ENCODE measurements around the gene APOA5. TPM values are rescaled to one million over a fixed set of nuclear protein-coding genes. Genes with fewer than 3 reads are reported as not detected.

The APOA5 gene
- total and polyA plus RNA-seq, 2 donors (not counting 3 experiments of a cell fraction or from before 2014, with no cell fraction given), result not detected

DNA sequence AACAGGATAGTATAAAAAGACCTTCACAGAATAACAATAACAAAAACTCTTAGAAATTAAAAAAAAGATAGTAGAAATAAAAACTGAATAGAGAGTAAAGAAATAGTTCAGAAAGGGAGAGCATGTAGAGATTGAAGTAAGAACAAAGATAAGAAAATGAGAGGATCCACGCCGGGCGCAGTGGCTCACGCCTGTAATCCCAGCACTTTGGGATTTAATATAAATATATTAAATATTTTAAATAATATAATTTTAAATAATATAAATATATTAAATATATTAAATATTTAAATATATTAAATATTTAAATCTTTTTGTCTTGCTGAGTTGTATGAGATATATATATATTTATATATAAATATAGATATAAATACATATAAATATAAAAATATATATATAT is 20.4 kb upstream of the APOA5 start:
- H3K9me1 ChIP-seq (replicated peaks; ENCODE audit: control insufficient read depth, extremely low read depth, insufficient read depth, low read length), result no peaks in the 10 kb centered on the region
- H3K79me2 ChIP-seq (ENCODE audit: control insufficient read depth, insufficient read depth, low read length), result no peaks in the 10 kb centered on the region
- no peaks in the 10 kb centered on the region for H3K4me1 ChIP-seq (ENCODE audit: control insufficient read depth, extremely low read depth, insufficient read depth, low read length)
- no peaks in the 10 kb centered on the region for H3K9me3 ChIP-seq (replicated peaks; ENCODE audit: control insufficient read depth, insufficient read depth, low read length)
- intact Hi-C loops (cut with micrococcal nuclease), result no loop called here
- TF ChIP-seq FOS (IDR thresholded peaks at IDR 0.05; ENCODE audit: borderline replicate concordance, insufficient read depth, low read length) (no peak), GATA2 (IDR thresholded peaks at IDR 0.05; ENCODE audit: insufficient read depth, insufficient read length, low read depth, low read length) (no peak), EZH2 (IDR thresholded peaks at IDR 0.05; ENCODE audit: borderline replicate concordance, low read depth, low read length, severe bottlenecking) (no peak), POLR2AphosphoS5 (IDR thresholded peaks at IDR 0.05; ENCODE audit: insufficient read depth, low read depth, low read length) (no peak), POLR2A (IDR thresholded peaks at IDR 0.05; ENCODE audit: low read depth, low read length) (no peak)
- TF ChIP-seq, protein P1, sequence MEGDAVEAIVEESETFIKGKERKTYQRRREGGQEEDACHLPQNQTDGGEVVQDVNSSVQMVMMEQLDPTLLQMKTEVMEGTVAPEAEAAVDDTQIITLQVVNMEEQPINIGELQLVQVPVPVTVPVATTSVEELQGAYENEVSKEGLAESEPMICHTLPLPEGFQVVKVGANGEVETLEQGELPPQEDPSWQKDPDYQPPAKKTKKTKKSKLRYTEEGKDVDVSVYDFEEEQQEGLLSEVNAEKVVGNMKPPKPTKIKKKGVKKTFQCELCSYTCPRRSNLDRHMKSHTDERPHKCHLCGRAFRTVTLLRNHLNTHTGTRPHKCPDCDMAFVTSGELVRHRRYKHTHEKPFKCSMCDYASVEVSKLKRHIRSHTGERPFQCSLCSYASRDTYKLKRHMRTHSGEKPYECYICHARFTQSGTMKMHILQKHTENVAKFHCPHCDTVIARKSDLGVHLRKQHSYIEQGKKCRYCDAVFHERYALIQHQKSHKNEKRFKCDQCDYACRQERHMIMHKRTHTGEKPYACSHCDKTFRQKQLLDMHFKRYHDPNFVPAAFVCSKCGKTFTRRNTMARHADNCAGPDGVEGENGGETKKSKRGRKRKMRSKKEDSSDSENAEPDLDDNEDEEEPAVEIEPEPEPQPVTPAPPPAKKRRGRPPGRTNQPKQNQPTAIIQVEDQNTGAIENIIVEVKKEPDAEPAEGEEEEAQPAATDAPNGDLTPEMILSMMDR (IDR thresholded peaks at IDR 0.05; ENCODE audit: extremely low read depth in 1 of 2, insufficient read depth in 1 of 2, low read depth in 1 of 2, low read length in 2 of 2), result no peak
- TF ChIP-seq, protein P2, sequence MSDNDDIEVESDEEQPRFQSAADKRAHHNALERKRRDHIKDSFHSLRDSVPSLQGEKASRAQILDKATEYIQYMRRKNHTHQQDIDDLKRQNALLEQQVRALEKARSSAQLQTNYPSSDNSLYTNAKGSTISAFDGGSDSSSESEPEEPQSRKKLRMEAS (IDR thresholded peaks at IDR 0.05; ENCODE audit: insufficient read depth, insufficient read length), result no peak
- dilution Hi-C loops (cut with MboI; ENCODE audit: extremely low pct_ligation_motif_present, low sequenced_read_pairs), result no loop called here
- H3K9ac ChIP-seq (replicated peaks; ENCODE audit: extremely low read depth, insufficient read depth, low read length), result no peak overlapping the region
- BruUV-seq (replicated peaks), result no TSS peak
- H3K27me3 ChIP-seq (ENCODE audit: control insufficient read depth in 2 of 2, insufficient read depth in 2 of 2, low read length in 2 of 2), result peaks cover 6 to 8% of the 10 kb centered on the region in 2 experiments
- H3K4me3 ChIP-seq (replicated peaks in 1 of 3; ENCODE audit: insufficient read depth in 1 of 3, low read depth in 1 of 3, low read length in 3 of 3), result no peak overlapping the region
- FAIRE-seq (no peak), DNase-seq (ENCODE audit: low read depth, low spot score) (no peak)
- H3K27ac ChIP-seq (ENCODE audit: insufficient read depth, low read depth, low read length), result no peak overlapping the region
- CTCF ChIA-PET, result interaction anchor here (0.7 kb wide), 1 partner anchor 24 kb away, joined by 3 read pairs; no protein-coding TSS in a partner anchor
- H3K36me3 ChIP-seq (ENCODE audit: control insufficient read depth in 2 of 2, extremely low read depth in 1 of 2, insufficient read depth in 2 of 2, low read length in 2 of 2), result no peaks in the 10 kb centered on the region
- no peaks in the 10 kb centered on the region for H4K20me1 ChIP-seq (replicated peaks; ENCODE audit: control insufficient read depth, extremely low read depth, insufficient read depth, low read length)
- no peak overlapping the region for H3K4me2 ChIP-seq (ENCODE audit: insufficient read depth, low read length)
- no peak overlapping the region for H2AFZ ChIP-seq (ENCODE audit: low read depth, low read length)
- POLR2A ChIA-PET, result no interaction called here
